HG03469 (cell line): ENCODE results near the gene PPP1R14D.

ENCODE experiments used
- ATAC-seq: cut with Tn5 transposase; IDR thresholded peaks from one replicate; pipeline ENCODE4 v1.9.1; 2021; ENCODE audit warnings: mild to moderate bottlenecking, moderate library complexity, moderate number of reproducible peaks; ENCODE audit not compliant: unreplicated experiment

PPP1R14D gene

GRCh38 chr15:40823572-40824343 is 4.8 kb downstream of the PPP1R14D start:
- ATAC-seq, result no peak

- ATAC-seq, result no peak
Measured at GRCh38 chr15:40821195-40821594, 7.3 kb downstream of the PPP1R14D start.

- ATAC-seq, result no peak
Measured at GRCh38 chr15:40819048-40819447, 9.5 kb downstream of the PPP1R14D start.

- no peak for ATAC-seq
Measured at GRCh38 chr15:40815042-40815698, 13.3 kb downstream of the PPP1R14D start.

- no peak for ATAC-seq
Measured at GRCh38 chr15:40812721-40813425, 15.6 kb downstream of the PPP1R14D start.

GRCh38 chr15:40808861-40809450 is 19.6 kb downstream of the PPP1R14D start:
- no peak for ATAC-seq

- ATAC-seq, result no peak
Measured at GRCh38 chr15:40807888-40808461, 20.5 kb downstream of the PPP1R14D start.

- peak; percentile 84 for ATAC-seq
Measured at GRCh38 chr15:40807028-40807887, 21.2 kb downstream of the PPP1R14D start, which contains the start of the genes DNAJC17 and ZFYVE19. TSS of gene DNAJC17 (minus strand) at chr15:40807473. CDS start at chr15:40807446, 27 bp downstream. TSS of gene ZFYVE19 (plus strand) at chr15:40807089. CDS start at chr15:40807590, 501 bp downstream.

GRCh38 chr15:40806672-40807027 is 21.9 kb downstream of the PPP1R14D start:
- no peak for ATAC-seq

- no peak for ATAC-seq
Measured at GRCh38 chr15:40803688-40804087, 24.8 kb downstream of the PPP1R14D start.

- no peak for ATAC-seq
Measured at GRCh38 chr15:40803076-40803475, 25.4 kb downstream of the PPP1R14D start.

GRCh38 chr15:40799523-40799922 is 29.0 kb downstream of the PPP1R14D start:
- no peak for ATAC-seq

GRCh38 chr15:40796512-40796911 is 32.0 kb downstream of the PPP1R14D start:
- ATAC-seq, result no peak

GRCh38 chr15:40796041-40796440 is 32.5 kb downstream of the PPP1R14D start:
- ATAC-seq, result no peak

- ATAC-seq, result no peak
Measured at GRCh38 chr15:40793216-40793989, 35.1 kb downstream of the PPP1R14D start.

- ATAC-seq, result no peak
Measured at GRCh38 chr15:40792394-40792793, 36.1 kb downstream of the PPP1R14D start.

GRCh38 chr15:40790718-40791117 is 37.8 kb downstream of the PPP1R14D start:
- ATAC-seq, result no peak

GRCh38 chr15:40789999-40790398 is 38.5 kb downstream of the PPP1R14D start:
- no peak for ATAC-seq

GRCh38 chr15:40789119-40789518 is 39.4 kb downstream of the PPP1R14D start:
- no peak for ATAC-seq
